ENCODE measurements around the gene CST2.
"Not testable (repeated sequence)": the region's sequence is repeated elsewhere in the genome, so short reads cannot be mapped to it uniquely, and the experiment has no call there.

CST2 gene

GRCh38 chr20:23826541-23827021 lies at the start of gene CST2:
TSS of gene CST2 (minus strand) at chr20:23826729. CDS start at chr20:23826660, 69 bp downstream.
- DNase-seq: no peak

DNA sequence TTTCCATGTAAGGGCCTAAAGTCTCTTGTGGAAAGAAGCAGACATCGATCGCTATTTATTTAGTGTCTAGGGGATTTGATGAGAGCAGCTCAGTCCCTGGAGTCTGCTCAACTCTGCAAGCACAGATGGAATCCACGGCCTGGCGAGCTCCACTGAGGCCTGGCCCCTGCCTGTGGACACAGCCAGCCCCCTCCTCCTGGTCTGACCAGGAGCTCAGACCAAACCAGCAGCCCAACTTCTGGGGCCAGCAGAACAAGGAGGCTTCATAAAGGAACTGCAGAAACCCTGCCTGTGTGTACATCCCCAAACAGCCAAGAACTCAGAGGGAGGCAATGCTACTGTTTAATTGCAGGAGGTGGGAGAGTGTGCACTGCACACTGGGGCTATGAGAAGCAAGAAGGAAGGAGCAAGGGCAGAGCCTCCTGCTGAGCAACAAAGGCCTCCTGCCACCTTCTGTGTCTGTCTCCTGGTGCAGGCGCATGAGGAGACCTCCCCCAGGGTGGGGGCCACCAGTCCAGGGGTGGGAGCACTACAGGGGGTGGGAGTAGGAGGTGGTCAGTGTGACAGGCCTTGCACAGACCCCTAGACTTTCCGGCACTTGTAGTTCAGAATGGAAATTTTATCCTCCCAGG lies 49.2 kb upstream of the CST2 start:
- no peak for DNase-seq

DNA sequence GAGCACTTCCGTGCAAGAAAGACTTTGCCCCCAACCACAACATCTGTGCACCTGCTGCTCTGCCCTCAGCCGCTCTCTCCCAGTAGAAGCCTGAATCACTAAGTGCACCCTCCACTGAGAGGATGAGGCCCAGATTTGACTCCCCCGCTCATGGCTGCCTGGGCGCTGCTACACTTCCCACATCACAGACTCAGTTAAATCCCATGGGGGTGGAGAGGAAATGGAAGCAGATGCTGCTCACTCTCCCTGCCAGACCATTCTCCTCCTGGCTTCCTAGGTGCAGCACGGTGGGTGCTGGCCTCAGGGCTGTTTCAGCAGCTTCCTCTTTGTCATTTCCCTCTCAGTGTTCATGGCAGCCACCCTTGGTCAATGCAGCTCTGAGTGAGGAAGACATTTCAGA lies 48.2 kb upstream of the CST2 start:
- no peak for DNase-seq

GRCh38 chr20:23873370-23874015 lies 47.0 kb upstream of the CST2 start:
- DNase-seq: no peak

DNA sequence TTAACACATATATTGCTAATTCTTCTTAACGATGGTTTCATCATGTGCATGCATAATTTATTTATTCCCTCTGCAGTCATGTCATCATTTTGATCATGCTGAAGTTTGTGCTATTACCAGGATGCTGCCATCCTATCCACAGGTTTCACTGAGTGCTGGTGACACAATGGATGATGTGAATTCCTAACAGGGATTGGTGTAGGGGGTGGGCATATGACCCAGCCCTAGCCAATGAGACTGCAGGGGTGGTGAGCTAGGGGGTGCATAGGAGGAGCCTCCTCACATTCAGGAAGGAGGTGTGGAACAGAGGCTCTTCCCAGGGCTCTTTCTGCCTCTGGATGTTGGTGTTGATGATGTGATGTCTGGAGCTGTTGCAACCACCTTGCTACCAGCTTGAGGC lies 45.5 kb upstream of the CST2 start:
- DNase-seq: no peak

DNA sequence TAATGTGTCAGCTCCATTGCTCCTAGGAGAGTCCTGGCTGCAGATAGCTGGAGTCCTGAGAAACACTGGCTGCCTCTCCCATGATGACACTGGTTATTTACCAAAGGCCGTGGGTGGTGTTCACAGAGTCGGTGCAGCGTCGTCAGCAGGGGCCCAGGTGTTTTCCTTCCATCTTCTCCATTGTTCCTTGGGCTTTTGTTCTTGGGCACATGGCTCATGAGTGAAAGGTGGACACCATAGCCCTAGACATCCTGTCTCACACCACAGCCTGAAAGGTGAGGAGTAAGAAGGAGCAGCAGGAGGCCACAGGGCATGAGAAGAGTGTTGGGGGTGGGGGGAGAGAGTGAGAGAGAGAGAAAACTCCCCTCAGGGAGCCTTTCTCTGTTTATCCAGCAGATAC lies 43.9 kb upstream of the CST2 start:
- no peak for DNase-seq

GRCh38 chr20:23869520-23869919 lies 43.0 kb upstream of the CST2 start:
- no peak for DNase-seq

DNA sequence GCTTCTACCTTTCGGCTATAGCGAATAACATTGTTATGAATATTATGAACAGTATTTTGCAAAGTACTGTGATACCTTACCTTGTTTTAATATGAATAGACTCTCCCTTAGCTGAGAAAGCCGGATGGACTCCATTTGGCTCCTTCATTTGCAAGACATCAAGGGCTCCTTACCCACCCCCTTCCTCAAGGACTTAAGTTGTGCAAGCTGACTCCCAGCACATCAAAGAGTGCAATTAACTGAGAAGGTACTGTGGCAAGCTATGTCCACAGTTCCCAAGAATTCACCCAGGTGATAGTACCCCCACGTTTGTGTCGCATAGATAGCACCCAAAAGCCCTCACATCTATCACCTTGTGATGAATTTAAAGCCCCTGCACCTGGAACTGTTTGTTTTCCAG lies 41.8 kb upstream of the CST2 start:
- DNase-seq: no peak

DNA sequence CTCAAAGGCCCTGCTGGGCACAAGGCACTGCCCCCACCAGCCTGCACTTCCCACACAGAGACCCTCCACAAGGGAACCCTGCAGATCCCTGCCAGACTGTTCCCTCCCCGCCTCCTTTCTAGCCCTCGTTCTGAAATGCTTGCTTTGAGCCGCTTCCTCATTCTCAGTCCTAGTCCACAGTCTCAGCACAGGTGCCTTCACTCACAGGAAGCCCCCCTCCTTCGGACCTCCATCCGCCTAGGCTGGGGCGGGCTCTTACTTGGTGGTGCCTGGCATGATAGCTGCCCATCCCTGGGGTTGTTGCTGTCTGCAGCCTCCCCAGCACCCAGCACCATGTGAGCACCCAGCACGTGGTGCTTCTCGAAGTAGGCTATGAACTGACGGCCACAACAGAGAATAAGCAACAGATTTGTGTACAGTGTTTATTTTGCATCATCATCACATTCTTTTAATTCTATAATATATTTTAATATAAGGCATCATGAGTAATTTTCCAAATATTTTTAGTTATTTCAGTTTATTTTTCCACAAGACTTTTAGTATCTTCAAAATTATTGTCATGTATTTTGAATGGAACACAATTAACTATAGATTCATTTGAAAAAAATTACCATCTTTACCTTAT lies 40.7 kb upstream of the CST2 start:
- DNase-seq: no peak

DNA sequence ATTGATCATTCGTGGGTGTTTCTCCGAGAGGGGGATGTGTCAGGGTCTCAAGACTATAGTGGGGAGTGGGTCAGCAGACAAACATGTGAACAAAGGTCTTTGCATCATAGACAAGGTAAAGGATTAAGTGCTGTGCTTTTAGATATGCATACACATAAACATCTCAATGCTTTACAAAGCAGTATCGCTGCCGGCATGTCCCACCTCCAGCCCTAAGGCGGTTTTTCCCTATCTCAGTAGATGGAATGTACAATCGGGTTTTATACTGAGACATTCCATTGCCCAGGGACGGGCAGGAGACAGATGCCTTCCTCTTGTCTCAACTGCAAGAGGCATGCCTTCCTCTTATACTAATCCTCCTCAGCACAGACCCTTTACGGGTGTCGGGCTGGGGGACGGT lies 34.2 kb upstream of the CST2 start:
- not testable (repeated sequence) for DNase-seq

DNA sequence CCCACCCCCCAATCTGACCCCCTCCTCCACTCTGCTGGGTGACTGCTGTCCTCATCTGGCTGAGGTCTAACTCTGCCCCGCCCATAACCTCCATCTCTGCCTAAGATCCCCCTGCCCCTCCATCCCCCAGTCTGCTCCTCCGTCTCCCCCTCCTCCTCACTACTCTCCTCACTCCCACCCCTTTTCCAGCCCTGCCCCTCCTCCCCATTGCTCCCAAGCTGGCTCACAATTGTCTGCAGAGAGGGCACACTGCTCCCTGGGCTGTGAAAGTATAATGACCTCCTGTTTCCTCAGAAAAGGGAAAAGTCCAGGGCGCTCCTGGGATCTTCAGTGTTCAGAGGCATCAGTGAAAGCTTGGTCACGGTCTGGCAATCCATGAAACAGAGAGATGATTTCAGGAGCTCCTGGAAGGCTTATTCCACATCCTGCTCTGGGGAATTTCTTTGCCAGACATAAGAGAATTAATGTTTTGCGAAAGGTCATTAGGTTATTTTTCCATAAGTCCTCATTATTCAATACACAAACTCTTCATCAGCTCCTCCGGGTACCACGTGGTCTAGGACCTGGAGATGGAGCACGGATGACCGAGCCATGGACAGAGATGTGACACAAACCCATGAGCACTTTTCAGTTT lies 31.6 kb upstream of the CST2 start:
- no peak for DNase-seq

GRCh38 chr20:23856736-23857135 lies 30.2 kb upstream of the CST2 start:
- no peak for DNase-seq

GRCh38 chr20:23856226-23856625 lies 29.7 kb upstream of the CST2 start:
- DNase-seq: no peak

GRCh38 chr20:23841693-23842092 lies 15.2 kb upstream of the CST2 start:
- DNase-seq: no peak

GRCh38 chr20:23835716-23836115 lies 9.2 kb upstream of the CST2 start:
- DNase-seq: no peak

DNA sequence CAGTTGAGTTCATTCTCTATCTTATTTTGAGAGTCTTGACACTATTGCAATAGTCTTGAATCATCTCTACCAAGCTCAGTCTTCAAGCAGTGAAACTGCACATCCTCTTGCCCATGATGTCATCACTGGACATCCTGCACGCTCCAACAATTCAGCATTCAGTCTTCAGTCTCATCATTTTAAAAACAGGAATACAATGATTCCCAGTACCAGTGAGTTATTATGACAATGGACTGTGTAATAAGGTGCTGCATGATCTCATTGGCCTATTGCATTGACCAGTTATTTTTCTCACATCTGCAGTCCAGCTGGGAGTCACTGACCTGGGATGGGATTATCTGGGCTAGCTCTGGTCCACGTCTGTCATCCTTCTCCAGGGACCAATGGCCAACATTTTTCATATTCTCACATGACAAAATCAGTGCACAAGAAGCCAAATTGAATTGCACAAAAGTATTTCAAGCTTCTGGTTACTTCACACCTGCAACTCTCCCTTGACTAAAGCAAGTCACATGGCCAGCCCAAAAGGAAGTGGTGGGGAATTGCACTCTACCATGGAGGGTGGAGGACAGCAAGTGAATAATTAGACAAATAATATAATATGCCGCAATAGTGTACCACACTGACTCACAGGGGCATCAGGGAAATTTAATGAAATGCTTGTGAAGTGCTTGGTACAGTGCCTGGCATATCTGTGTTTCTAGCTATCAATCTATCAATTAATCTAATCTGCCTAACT lies 6.4 kb upstream of the CST2 start:
- no peak for DNase-seq

GRCh38 chr20:23831961-23832360 lies 5.4 kb upstream of the CST2 start:
- not testable (repeated sequence) for DNase-seq

GRCh38 chr20:23823621-23824324 lies 2.8 kb downstream of the CST2 start:
- no peak for DNase-seq

GRCh38 chr20:23823111-23823510 lies 3.4 kb downstream of the CST2 start:
- DNase-seq: no peak

GRCh38 chr20:23820493-23820892 lies 6.0 kb downstream of the CST2 start:
- no peak for DNase-seq

DNA sequence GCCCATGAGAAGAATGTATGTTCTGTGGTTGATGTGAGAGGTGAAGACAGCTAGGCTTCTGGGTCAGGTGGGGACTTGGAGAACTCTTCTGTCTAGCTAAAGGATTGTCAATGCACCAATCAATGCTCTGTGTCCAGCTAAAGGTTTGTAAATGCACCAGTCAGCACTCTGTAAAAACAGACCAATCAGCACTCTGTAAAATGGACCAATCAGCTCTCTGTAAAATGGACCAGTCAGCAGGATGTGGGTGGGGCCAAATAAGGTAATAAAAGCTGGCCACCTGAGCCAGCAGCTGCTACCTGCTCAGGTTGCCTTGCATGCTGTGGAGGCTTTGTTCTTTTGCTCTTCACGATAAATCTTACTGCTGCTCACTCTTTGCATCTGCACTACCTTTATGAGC lies 15.0 kb downstream of the CST2 start:
- not testable (repeated sequence) for DNase-seq

DNA sequence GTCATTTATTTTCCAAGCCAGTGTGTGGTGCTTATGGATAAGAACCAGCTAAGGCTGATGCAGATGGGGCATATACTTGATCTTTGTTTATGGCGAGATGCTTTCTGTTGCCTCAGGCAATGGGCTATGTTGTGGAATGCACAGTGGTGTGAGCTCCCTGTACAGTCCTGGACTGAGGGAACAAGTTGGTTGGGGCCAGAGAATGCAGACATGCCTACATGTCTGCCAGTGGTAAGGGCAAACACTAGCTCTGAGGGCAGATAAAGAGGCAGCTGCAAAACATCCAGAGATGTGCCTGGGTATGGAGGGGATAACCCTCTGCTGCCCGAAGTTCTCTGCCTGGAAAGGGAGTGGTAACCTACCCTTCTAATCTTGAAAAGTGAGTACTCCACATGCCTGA lies 16.2 kb downstream of the CST2 start:
- DNase-seq: not testable (repeated sequence)

Measured in CD4-positive, alpha-beta T cell treated with Interferon gamma for 1 hour (primary cell).